ENCODE measurements around the gene SHC4. TPM values are rescaled to one million over a fixed set of nuclear protein-coding genes. Genes with fewer than 3 reads are reported as not detected.

Gene SHC4
- total and polyA plus RNA-seq, 9 of the 15 experiments (the other 6 are each of a cell fraction or from before 2014, with no cell fraction given), result 0.43 to 1.2 (median 0.67) TPM

GRCh38 chr15:48877630-48878595 is 85.8 kb downstream of the SHC4 start, which contains the start of gene EID1 (continued):
- TF ChIP-seq AFF1 (IDR thresholded peaks at IDR 0.05; ENCODE audit: low read depth in 1 of 2, partially characterized antibody in 2 of 2), result peak; percentile 33 to 58
- 0 out of 4 replicates have a peak, but pooled peaks have one; percentile 18 to 30 for TF ChIP-seq MLLT1 (IDR thresholded peaks at IDR 0.05)
- TF ChIP-seq, protein P1, sequence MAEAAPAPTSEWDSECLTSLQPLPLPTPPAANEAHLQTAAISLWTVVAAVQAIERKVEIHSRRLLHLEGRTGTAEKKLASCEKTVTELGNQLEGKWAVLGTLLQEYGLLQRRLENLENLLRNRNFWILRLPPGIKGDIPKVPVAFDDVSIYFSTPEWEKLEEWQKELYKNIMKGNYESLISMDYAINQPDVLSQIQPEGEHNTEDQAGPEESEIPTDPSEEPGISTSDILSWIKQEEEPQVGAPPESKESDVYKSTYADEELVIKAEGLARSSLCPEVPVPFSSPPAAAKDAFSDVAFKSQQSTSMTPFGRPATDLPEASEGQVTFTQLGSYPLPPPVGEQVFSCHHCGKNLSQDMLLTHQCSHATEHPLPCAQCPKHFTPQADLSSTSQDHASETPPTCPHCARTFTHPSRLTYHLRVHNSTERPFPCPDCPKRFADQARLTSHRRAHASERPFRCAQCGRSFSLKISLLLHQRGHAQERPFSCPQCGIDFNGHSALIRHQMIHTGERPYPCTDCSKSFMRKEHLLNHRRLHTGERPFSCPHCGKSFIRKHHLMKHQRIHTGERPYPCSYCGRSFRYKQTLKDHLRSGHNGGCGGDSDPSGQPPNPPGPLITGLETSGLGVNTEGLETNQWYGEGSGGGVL (CRISPR knock-in tag; IDR thresholded peaks at IDR 0.05), result no peak
- no peak for TF ChIP-seq ZNF764 (CRISPR knock-in tag; IDR thresholded peaks at IDR 0.05; ENCODE audit: low read depth)
- TF ChIP-seq SRSF3 (IDR thresholded peaks at IDR 0.05; ENCODE audit: insufficient read depth, low read length), result no peak
- peak; percentile 63; the same call in 1 of the 2 replicates for TF ChIP-seq PML (IDR thresholded peaks at IDR 0.05; ENCODE audit: low read length)
- no peak for TF ChIP-seq LARP7 (IDR thresholded peaks at IDR 0.05)
- TF ChIP-seq HEY1 (CRISPR knock-in tag; IDR thresholded peaks at IDR 0.05; ENCODE audit: borderline replicate concordance), result no peak
- peak; percentile 94 for TF ChIP-seq POLR2B (IDR thresholded peaks at IDR 0.05; ENCODE audit: low read depth, partially characterized antibody)
- TF ChIP-seq ZFX (CRISPR knock-in tag; IDR thresholded peaks at IDR 0.05), result peak; percentile 97
- no peak; the same call in 1 of the 2 replicates for TF ChIP-seq ETV1 (tag; conservative IDR thresholded peaks at IDR 0.05; ENCODE audit: low read depth)
- TF ChIP-seq ETV6 (IDR thresholded peaks at IDR 0.05; ENCODE audit: borderline replicate concordance in 1 of 2, low read depth in 2 of 2, low read length in 1 of 2), result no peak
- 0 out of 2 replicates have a peak, but pooled peaks have one; percentile 17 for TF ChIP-seq ETV6 (CRISPR knock-in tag; IDR thresholded peaks at IDR 0.05; ENCODE audit: borderline replicate concordance)
- no peak for TF ChIP-seq FOXP1 (CRISPR knock-in tag; IDR thresholded peaks at IDR 0.05)
- peak; percentile 68; the same call in 1 of the 2 replicates for TF ChIP-seq ZBTB33 (CRISPR knock-in tag; IDR thresholded peaks at IDR 0.05)
- no peak for TF ChIP-seq KDM4B (IDR thresholded peaks at IDR 0.05; ENCODE audit: borderline replicate concordance in 2 of 2, low read depth in 1 of 2)
- TF ChIP-seq SMARCA4 (IDR thresholded peaks at IDR 0.05), result peak; percentile 12; the same call in 1 of the 2 replicates

All from K562 (cell line).